Choroid plexus epithelial cell (primary cell): ENCODE data around the gene ELAVL2.

ENCODE experiments used
- DNase-seq: peaks from one replicate; pipeline ENCODE4 v3.0.0-alpha.2; 2010; ENCODE audit warnings: low read depth
- H3K4me3 ChIP-seq: 2 replicates; pipeline ENCODE4 v1.5.1; 2011; ENCODE audit warnings: low read depth, mild to moderate bottlenecking, control low read depth, low read length, moderate library complexity
- TF ChIP-seq, protein P1 (sequence below): conservative IDR thresholded peaks from 2 replicates; pipeline ENCODE4 v1.5.1; 2011; ENCODE audit warnings: low read depth, mild to moderate bottlenecking, control low read depth, inconsistent platforms, low read length, moderate library complexity

The ELAVL2 gene

DNA sequence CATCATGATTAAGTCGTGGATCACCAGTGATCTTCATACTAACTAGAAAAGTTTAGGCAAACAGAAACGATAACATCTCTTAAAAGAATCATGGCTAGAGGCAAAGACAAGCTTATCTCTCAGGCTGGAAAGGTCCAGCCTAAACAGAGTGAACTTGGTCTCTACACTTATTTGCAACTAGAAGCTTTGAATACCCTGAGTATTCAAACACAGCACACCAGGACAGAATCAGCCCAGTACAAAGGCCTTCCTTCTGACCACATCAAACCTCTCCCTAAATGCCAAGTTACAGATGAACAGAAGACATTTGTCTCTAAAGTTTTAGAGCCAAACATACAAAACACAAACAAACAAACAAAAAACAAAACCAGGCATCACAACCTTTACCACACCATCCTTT is 57.2 kb downstream of the ELAVL2 start:
- TF ChIP-seq, protein P1, sequence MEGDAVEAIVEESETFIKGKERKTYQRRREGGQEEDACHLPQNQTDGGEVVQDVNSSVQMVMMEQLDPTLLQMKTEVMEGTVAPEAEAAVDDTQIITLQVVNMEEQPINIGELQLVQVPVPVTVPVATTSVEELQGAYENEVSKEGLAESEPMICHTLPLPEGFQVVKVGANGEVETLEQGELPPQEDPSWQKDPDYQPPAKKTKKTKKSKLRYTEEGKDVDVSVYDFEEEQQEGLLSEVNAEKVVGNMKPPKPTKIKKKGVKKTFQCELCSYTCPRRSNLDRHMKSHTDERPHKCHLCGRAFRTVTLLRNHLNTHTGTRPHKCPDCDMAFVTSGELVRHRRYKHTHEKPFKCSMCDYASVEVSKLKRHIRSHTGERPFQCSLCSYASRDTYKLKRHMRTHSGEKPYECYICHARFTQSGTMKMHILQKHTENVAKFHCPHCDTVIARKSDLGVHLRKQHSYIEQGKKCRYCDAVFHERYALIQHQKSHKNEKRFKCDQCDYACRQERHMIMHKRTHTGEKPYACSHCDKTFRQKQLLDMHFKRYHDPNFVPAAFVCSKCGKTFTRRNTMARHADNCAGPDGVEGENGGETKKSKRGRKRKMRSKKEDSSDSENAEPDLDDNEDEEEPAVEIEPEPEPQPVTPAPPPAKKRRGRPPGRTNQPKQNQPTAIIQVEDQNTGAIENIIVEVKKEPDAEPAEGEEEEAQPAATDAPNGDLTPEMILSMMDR, result no peak
- DNase-seq, result no peak
- no peak overlapping the region for H3K4me3 ChIP-seq

DNA sequence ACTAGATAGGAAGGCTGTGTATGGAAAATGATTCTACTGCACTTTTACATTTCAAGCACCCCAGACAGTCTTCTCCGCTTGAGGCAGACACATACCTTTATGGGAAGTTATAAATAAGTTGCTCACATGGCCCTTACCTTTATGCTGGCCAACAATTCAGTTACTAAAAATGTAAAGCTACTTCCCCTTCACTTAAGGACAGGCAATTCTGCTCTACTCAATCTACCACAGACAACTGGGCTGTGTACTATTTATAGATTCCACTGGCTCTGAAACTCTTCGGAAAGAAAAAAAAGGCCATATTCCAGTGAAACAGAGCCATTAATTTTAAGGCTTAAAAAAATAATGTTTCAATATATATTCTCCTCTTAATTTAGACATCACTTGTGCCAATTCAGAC is 59.4 kb downstream of the ELAVL2 start:
- DNase-seq, result no peak
- H3K4me3 ChIP-seq, result no peak overlapping the region
- TF ChIP-seq, protein P1, result no peak

DNA sequence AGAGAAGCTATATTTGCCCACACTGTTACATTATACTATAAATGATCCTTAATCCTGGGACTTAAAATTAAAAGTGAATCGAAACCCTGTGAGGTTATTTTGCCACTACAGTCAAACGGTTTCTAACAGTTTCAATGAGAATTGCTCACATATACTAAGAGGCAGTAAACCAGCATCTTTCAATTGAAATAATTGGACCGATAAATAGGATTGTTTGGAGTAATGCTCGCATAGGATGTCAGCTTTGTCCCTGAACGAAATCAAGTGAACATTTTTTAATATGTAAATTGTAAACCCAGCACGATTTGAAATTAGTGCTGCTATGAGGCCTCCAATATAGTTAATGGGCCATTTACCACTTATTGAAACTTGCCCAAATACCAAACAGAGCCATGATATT is 60.5 kb downstream of the ELAVL2 start:
- TF ChIP-seq, protein P1, result no peak
- no peak overlapping the region for H3K4me3 ChIP-seq
- no peak for DNase-seq

DNA sequence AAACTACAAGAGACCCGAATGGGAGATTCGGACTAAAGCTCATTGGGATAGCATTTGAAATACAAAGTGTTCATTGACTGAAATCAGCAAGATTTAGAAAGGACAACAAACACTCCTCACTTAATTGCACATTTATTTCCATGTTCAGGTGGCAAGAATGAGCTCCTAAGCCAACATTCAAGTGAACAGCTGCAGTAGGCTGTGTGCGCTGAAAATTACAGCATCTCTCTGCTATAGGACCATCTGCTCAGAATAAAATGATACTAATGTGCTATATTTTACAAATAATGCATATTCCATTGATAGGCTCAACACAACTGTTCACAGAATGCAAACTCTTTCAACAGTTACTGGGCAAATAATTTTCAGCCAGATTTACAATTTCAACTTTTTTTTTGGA is 61.8 kb downstream of the ELAVL2 start:
- no peak overlapping the region for H3K4me3 ChIP-seq
- no peak for DNase-seq
- TF ChIP-seq, protein P1, result no peak

DNA sequence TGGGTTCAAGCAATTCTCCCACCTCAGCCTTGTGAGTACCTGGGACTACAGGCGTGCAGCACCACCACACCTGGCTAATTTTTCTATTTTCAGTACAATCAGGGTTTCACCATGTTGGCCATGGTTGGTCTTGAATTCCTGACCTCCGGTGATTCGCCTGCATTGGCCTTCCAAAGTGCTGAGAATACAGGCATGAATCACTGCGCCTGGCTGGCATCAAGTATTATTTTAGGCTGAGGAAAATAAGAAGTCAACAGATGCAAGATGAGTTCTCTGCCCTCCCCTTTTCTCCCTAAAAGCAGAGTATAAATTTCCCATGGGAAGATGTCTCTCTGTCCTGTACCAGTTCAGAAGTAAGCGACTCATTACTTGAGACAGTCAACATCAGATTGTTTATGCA is 71.5 kb downstream of the ELAVL2 start:
- DNase-seq, result no peak
- TF ChIP-seq, protein P1, result no peak

DNA sequence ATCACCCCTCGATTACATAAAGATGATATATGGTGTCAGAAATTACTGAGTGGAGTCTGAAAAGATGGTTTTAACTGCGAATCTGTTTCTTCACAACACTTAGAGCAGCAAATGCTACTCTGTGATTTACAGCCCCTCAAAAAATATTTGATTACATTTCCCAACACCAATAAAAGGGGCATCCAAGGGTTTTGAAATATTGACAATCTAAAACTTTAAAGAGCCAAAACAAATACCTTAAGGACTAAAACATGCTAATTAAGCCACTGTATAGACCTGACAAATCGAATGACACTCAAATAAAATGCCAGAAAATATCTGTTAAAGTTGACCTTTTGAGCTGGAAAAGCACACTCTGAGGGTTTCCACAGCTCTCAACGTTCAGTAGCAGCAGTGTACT is 73.2 kb downstream of the ELAVL2 start:
- TF ChIP-seq, protein P1, result no peak
- DNase-seq, result no peak
- no peak overlapping the region for H3K4me3 ChIP-seq

More for the DNA sequence above, 71.5 kb downstream of the ELAVL2 start:
- no peak overlapping the region for H3K4me3 ChIP-seq

DNA sequence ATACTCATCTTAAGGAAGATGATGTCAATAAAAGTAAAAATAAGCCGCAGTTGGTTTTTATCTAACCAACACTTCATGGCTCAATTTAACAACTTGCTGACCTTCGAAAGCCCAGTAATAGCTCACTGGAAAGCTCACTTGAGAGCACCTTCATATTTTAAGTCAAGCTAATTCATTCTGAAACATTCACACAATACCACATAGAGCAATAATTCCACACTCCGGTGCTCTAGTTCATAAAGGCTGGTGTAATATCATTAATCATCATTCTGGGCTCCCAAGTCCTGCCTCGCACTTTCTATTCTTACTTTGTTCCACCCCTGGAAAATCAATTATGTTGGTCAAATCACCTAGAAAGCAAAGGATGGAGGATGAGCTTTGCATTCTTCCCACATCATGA is 74.4 kb downstream of the ELAVL2 start:
- TF ChIP-seq, protein P1, result no peak
- no peak for DNase-seq
- H3K4me3 ChIP-seq, result no peak overlapping the region
